EH (cell line): ENCODE measurements around the gene KCNQ2.

Source experiments
- DNase-seq: peaks from one replicate; pipeline ENCODE4 v3.0.0-alpha.2; 2015; ENCODE audit warnings: low read depth

The KCNQ2 gene

GRCh38 chr20:63434599-63435378 lies 37.7 kb downstream of the KCNQ2 start:
- DNase-seq: peak; percentile 63

- DNase-seq: no peak
Observed at GRCh38 chr20:63433756-63434531, 38.5 kb downstream of the KCNQ2 start.

GRCh38 chr20:63433351-63433750 lies 39.1 kb downstream of the KCNQ2 start:
- no peak for DNase-seq

GRCh38 chr20:63432577-63433325 lies 39.7 kb downstream of the KCNQ2 start:
- no peak for DNase-seq

GRCh38 chr20:63431944-63432343 lies 40.5 kb downstream of the KCNQ2 start:
- no peak for DNase-seq

- no peak for DNase-seq
Observed at GRCh38 chr20:63430891-63431290, 41.6 kb downstream of the KCNQ2 start.

- DNase-seq: no peak
Observed at GRCh38 chr20:63429992-63430391, 42.5 kb downstream of the KCNQ2 start.

GRCh38 chr20:63428906-63429575 lies 43.4 kb downstream of the KCNQ2 start:
- DNase-seq: no peak

GRCh38 chr20:63427724-63428330 lies 44.6 kb downstream of the KCNQ2 start:
- DNase-seq: no peak

- no peak for DNase-seq
Observed at GRCh38 chr20:63427206-63427605, 45.2 kb downstream of the KCNQ2 start.

GRCh38 chr20:63425846-63426485 lies 46.5 kb downstream of the KCNQ2 start:
- DNase-seq: no peak

- no peak for DNase-seq
Observed at GRCh38 chr20:63424613-63425012, 47.8 kb downstream of the KCNQ2 start.

- no peak for DNase-seq
Observed at GRCh38 chr20:63423751-63424150, 48.7 kb downstream of the KCNQ2 start.

- no peak for DNase-seq
Observed at GRCh38 chr20:63422653-63423052, 49.8 kb downstream of the KCNQ2 start.

- no peak for DNase-seq
Observed at GRCh38 chr20:63421913-63422312, 50.5 kb downstream of the KCNQ2 start.

GRCh38 chr20:63421094-63421692 lies 51.3 kb downstream of the KCNQ2 start:
- DNase-seq: no peak

GRCh38 chr20:63420359-63421093 lies 51.9 kb downstream of the KCNQ2 start:
- DNase-seq: no peak

- DNase-seq: no peak
Observed at GRCh38 chr20:63419299-63419698, 53.2 kb downstream of the KCNQ2 start.

GRCh38 chr20:63418617-63419016 lies 53.8 kb downstream of the KCNQ2 start:
- no peak for DNase-seq

- no peak for DNase-seq
Observed at GRCh38 chr20:63417738-63418120, 54.7 kb downstream of the KCNQ2 start.
